GM19193 (cell line): Measurements from ENCODE around the gene TNFSF12.

Source experiments
- POLR2A ChIP-seq: IDR thresholded peaks from 4 replicates; pipeline ENCODE4 v1.6.1; 2011; ENCODE audit not compliant: insufficient read depth, insufficient read length; ENCODE audit errors: extremely low read depth

TNFSF12 gene

DNA sequence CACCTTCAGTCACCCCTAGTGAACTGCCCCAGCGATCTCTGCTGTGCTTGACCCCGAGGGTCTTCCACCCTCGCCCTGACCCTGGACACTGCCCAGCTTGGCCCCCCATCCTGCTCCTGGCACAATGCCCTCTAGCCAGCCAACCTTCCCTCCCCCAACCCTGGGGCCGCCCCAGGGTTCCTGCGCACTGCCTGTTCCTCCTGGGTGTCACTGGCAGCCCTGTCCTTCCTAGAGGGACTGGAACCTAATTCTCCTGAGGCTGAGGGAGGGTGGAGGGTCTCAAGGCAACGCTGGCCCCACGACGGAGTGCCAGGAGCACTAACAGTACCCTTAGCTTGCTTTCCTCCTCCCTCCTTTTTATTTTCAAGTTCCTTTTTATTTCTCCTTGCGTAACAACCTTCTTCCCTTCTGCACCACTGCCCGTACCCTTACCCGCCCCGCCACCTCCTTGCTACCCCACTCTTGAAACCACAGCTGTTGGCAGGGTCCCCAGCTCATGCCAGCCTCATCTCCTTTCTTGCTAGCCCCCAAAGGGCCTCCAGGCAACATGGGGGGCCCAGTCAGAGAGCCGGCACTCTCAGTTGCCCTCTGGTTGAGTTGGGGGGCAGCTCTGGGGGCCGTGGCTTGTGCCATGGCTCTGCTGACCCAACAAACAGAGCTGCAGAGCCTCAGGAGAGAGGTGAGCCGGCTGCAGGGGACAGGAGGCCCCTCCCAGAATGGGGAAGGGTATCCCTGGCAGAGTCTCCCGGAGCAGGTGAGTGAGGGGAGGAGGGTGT, 9.9 kb downstream of the TNFSF12 start, which contains the start of gene TNFSF13:
Gene TNFSF13, plus strand, starts transcription at position 207 of the 776 bp plus-strand sequence. Its CDS starts 290 bp downstream, at position 497.
- no peak for TF ChIP-seq POLR2A

DNA sequence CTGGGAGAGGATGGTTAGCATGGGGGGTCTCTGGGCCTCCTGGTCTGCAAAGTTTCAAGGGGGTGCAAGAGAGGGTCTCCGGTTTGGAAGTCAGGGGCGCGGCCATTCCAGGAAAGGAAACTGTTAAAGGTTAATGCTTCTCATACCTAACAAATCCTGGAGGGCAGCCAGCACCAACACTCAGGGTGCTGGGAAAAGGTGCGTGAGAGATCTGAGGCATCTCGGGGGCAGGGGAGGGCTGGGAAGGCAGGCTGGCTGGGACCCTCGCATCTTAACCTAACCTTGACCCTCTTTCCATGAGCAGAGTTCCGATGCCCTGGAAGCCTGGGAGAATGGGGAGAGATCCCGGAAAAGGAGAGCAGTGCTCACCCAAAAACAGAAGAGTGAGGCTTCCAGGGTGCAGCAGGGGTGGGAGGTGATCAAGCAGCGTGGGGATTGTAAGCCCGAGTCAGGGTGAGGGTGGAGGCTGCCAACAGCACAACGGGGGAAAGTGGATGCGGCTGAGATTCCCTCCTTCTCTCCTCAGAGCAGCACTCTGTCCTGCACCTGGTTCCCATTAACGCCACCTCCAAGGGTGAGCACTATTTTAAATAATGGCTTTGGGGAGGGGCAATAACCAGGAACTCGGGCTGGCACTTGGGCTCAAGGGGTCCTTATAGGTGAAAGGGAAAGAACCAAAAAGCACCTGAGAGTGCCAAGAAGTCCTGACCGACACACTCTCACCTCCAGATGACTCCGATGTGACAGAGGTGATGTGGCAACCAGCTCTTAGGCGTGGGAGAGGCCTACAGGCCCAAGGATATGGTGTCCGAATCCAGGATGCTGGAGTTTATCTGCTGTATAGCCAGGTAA, 10.7 kb downstream of the TNFSF12 start:
- TF ChIP-seq POLR2A = no peak

DNA sequence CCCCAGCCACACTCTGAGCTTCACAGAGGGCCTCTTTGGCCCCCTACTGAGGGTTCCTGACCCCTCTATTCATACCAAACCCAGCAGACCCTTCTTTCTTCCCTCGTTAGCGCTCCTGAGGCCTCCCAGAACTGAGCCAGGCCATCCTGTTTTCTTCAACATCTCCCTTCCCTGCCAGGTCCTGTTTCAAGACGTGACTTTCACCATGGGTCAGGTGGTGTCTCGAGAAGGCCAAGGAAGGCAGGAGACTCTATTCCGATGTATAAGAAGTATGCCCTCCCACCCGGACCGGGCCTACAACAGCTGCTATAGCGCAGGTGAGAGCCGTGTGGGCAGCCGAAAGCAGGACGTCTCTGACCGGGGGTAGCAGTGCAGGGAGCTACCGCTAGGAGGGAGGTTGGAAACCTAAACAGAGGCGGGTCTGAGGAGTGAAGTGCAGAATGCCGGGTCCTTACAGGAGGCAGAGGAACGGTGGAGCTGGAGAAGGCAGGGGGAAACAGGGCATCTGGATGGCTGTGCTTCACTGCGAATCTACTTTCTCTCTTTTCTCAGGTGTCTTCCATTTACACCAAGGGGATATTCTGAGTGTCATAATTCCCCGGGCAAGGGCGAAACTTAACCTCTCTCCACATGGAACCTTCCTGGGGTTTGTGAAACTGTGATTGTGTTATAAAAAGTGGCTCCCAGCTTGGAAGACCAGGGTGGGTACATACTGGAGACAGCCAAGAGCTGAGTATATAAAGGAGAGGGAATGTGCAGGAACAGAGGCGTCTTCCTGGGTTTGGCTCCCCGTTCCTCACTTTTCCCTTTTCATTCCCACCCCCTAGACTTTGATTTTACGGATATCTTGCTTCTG, 11.5 kb downstream of the TNFSF12 start:
- no peak for TF ChIP-seq POLR2A

DNA sequence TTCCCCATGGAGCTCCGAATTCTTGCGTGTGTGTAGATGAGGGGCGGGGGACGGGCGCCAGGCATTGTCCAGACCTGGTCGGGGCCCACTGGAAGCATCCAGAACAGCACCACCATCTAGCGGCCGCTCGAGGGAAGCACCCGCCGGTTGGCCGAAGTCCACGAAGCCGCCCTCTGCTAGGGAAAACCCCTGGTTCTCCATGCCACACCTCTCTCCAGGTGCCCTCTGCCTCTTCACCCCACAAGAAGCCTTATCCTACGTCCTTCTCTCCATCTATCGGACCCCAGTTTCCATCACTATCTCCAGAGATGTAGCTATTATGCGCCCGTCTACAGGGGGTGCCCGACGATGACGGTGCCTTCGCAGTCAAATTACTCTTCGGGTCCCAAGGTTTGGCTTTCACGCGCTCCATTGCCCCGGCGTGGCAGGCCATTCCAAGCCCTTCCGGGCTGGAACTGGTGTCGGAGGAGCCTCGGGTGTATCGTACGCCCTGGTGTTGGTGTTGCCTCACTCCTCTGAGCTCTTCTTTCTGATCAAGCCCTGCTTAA, 12.2 kb downstream of the TNFSF12 start:
- TF ChIP-seq POLR2A = no peak

DNA sequence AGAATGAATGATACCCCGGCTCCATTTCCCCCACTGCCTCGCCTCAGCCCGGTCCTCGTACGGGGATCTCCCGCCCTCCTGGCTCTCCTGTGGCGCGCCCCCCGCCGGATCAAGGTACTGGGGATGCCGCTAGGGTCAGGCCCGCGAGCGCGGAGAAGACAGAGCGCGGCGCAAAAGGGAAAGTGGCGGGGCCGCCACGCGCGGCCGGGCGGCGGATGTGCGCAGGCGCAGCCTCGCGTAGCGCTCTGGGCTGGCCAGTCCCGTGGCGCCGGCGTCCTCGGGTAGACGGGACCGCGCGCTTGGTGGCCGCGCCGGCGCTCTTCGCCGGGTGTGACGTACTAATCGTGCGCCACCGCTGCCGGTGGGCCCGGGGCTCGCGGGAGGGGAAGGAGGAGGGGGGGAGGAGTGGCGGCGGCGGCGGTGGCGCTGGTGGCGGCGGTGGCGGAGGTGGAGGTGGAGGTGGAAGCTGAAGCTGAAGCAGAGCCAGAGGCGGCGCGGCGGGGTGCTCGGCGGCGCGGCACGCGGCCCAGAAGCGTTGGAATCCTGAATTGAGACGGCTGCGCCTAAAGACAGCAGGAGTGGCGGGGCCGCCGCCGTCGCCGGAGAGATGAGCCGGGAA, 12.8 kb downstream of the TNFSF12 start, which contains the start of gene SENP3:
Gene SENP3, plus strand, starts transcription at position 331 of the 619 bp plus-strand sequence. CDS start 1,158 bp downstream, outside the sequence.
- TF ChIP-seq POLR2A = peak; percentile 74

DNA sequence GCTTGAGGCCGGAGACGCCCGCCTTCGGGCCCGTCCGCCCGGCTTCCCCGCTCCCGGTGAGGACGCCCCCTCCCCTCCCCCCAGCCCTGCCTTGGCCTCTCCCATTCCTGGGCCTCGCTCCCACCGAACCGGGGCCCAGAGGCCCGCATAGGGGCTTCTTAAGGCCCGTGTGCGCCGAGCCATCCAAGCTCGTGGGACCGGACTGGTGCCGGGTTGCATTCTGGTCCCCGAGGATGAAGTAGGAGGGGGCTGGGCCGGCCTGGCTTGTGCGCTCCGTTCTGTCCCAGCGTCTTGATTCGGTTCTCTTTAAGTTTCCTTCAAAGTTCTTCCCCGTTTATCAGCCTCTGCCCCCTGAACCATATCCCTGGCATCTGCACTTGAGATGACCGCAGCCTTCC, 13.3 kb downstream of the TNFSF12 start:
- TF ChIP-seq POLR2A = no peak

DNA sequence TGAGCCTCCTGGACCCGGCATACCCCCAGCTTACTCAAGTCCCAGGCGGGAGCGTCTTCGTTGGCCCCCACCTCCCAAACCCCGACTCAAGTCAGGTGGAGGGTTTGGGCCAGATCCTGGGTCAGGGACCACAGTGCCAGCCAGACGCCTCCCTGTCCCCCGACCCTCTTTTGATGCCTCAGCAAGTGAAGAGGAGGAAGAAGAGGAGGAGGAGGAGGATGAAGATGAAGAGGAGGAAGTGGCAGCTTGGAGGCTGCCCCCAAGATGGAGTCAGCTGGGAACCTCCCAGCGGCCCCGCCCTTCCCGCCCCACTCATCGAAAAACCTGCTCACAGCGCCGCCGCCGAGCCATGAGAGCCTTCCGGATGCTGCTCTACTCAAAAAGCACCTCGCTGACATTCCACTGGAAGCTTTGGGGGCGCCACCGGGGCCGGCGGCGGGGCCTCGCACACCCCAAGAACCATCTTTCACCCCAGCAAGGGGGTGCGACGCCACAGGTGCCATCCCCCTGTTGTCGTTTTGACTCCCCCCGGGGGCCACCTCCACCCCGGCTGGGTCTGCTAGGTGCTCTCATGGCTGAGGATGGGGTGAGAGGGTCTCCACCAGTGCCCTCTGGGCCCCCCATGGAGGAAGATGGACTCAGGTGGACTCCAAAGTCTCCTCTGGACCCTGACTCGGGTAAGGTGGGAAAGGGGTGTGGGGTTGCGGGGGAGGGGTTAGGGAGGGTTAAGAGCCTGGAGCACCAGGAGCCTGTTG, 14.4 kb downstream of the TNFSF12 start:
- no peak for TF ChIP-seq POLR2A

DNA sequence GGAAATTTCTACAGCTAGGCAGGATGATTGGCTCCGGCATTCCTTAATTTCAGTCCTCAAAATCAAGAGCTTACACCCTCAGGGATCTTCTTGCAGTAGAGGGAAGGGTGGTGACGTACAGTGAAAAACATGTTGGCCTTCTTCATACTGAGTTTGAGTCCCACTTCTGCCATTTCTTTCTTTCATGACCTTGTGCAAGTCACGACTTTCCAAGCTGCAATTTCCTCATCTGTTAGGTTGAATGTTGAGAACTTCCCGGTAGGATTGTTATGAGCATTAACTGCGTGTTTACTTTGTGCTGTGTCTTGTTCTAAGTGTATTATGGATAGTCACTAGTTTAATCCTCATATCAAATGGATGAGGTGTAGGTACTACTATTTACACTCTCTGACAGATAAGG, 20.7 kb downstream of the TNFSF12 start:
- no peak for TF ChIP-seq POLR2A

DNA sequence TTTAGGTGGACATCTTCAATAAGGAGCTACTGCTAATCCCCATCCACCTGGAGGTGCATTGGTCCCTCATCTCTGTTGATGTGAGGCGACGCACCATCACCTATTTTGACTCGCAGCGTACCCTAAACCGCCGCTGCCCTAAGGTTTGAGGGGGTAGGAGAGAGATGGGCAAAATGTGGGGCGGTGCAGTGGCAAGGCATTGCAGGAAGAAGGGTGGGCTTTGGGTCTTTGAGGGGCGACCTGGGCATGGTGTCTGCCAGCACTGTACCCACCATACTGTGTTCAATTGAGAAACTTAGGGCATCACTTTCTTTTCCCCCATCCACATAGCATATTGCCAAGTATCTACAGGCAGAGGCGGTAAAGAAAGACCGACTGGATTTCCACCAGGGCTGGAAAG, 21.5 kb downstream of the TNFSF12 start:
- no peak for TF ChIP-seq POLR2A

DNA sequence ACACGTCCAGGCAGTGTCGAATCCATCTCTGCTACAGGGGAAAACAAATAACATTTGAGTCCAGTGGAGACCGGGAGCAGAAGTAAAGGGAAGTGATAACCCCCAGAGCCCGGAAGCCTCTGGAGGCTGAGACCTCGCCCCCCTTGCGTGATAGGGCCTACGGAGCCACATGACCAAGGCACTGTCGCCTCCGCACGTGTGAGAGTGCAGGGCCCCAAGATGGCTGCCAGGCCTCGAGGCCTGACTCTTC, 23.4 kb downstream of the TNFSF12 start:
- no peak for TF ChIP-seq POLR2A

DNA sequence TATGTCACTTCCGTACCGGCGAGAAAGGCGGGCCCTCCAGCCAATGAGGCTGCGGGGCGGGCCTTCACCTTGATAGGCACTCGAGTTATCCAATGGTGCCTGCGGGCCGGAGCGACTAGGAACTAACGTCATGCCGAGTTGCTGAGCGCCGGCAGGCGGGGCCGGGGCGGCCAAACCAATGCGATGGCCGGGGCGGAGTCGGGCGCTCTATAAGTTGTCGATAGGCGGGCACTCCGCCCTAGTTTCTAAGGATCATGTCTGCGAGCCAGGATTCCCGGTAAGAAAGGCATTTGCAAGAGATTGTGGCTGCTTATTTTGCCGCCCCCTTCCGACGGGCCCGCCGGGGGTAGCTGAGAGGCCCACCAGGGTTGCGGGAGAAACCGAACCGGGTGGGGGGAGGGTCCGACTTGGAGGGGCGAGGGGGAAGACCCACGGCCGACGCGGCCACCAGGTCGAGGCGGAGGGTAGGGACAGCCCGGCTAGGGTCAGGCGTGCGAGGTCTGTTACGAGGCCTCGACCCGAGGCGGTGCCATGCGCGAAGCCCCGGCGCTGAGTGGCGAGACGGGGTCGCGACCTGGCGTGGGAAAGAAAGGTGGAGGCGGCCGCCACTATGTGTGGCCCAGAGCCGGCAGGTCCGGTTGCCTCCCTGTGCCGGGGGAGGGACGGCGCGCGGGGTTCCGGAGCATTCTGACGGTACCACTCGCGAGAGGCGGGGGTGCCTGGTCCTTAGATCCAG, 23.9 kb downstream of the TNFSF12 start:
- TF ChIP-seq POLR2A = peak; percentile 99

DNA sequence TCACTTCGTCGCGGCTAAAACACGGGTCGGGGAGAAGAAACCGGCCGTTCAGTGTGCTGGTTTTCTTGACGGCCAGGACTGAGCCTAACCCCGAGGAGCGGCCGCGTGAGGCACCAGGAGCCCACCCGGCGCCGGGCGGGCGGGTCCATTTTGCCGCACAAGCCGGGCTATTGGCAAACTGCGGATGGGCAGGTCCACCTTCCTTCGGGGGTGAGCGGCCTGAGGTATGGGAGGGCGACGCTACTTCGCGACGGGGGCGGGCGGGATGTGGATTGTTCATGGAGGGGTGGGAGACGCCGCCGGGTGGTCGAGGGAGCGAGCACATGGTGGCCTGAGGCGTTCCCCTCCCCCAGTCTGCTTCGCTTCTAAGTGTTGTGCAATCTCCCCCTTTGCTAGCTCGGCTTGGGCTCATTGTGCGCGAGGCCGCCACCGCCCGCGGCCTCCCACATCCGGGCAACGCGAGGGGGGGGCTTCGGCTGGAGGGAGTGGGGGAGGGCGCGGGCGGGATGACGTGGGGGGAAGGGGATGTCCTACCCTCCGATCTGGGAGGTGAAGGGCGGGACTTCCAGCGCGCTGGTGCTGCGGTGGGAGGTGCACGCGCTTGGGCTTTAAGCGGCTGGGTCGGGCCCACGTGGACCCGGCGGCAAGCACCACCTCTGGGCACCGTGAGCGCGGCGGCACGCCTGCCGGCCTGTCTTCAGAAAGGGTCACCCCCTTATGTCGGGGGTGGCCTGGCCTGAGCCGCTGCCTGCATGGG, 24.6 kb downstream of the TNFSF12 start:
- TF ChIP-seq POLR2A = peak; percentile 59
